ENCODE results near the gene MLN.

Gene MLN

DNA sequence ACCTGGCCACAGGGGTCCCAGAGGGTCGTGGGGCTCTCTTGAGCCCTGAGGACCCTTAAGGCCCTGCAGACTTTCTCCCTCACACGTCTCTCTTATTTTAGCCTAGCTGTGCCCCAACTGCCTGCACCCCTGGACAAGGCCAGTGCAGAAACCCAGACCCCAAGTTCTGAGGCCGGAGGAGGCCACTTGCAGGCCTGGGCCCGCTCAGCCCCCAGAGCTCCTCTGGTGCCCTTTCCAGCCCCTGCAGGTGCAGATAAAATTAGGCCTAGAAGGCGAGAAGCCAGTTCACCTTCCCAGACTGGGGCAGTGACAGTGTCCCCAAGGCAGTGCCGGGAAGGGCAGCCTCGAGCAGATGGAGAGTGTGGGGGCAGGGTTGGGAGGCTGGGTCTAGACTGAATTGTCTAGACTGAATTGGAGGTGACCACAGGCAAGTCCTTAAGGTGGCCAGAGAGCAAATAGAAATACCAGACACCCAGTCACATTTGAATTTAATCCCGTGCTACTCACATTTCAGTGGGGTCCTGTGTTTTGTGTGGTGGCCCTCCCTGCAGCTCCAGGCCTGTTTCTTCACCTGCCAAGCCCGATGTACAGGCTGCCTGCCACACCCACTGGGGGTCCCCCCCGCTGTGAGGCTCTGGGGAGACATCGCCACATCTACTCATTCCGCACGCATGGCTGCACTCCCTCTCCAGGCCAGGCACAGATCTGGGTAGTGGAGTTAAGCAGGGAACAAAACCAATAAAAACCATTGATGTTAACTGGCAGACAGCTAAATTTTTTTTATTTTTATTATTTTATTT is 48.5 kb downstream of the MLN start:
- Histone ChIP-seq H3K9me2 (replicated peaks; ENCODE audit: low read depth, low read length) (no peaks in the 10 kb centered on the region), H3K36me3 (ENCODE audit: insufficient read depth, low read length) (no peaks in the 10 kb centered on the region), H3K79me2 (ENCODE audit: insufficient read depth, low read length) (no peaks in the 10 kb centered on the region), H3K4me3 (ENCODE audit: low read length, poor library complexity, severe bottlenecking) (no peak overlapping the region), H3F3A (ENCODE audit: low read depth) (no peaks in the 10 kb centered on the region), H3K4me1 (ENCODE audit: insufficient read depth, low read length, poor library complexity, severe bottlenecking) (peaks cover 10% of the 10 kb centered on the region), H3K9ac (ENCODE audit: low read depth, low read length, poor library complexity, severe bottlenecking) (no peak overlapping the region), H4K20me1 (ENCODE audit: insufficient read depth, low read length, poor library complexity, severe bottlenecking) (no peaks in the 10 kb centered on the region), H3K27me3 (ENCODE audit: insufficient read depth, low read length, poor library complexity, severe bottlenecking) (no peaks in the 10 kb centered on the region), H3K4me2 (ENCODE audit: low read depth, low read length, poor library complexity, severe bottlenecking) (no peak overlapping the region), H3K9me3 (ENCODE audit: insufficient read depth, low read depth, low read length) (no peaks in the 10 kb centered on the region), H2AFZ (ENCODE audit: low read length) (no peak overlapping the region)
- TF ChIP-seq, protein P1, sequence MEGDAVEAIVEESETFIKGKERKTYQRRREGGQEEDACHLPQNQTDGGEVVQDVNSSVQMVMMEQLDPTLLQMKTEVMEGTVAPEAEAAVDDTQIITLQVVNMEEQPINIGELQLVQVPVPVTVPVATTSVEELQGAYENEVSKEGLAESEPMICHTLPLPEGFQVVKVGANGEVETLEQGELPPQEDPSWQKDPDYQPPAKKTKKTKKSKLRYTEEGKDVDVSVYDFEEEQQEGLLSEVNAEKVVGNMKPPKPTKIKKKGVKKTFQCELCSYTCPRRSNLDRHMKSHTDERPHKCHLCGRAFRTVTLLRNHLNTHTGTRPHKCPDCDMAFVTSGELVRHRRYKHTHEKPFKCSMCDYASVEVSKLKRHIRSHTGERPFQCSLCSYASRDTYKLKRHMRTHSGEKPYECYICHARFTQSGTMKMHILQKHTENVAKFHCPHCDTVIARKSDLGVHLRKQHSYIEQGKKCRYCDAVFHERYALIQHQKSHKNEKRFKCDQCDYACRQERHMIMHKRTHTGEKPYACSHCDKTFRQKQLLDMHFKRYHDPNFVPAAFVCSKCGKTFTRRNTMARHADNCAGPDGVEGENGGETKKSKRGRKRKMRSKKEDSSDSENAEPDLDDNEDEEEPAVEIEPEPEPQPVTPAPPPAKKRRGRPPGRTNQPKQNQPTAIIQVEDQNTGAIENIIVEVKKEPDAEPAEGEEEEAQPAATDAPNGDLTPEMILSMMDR (conservative IDR thresholded peaks at IDR 0.05; ENCODE audit: low read length) = no peak
- no peak for TF ChIP-seq EZH2phosphoT487 (IDR thresholded peaks at IDR 0.05; ENCODE audit: borderline replicate concordance)

DNA sequence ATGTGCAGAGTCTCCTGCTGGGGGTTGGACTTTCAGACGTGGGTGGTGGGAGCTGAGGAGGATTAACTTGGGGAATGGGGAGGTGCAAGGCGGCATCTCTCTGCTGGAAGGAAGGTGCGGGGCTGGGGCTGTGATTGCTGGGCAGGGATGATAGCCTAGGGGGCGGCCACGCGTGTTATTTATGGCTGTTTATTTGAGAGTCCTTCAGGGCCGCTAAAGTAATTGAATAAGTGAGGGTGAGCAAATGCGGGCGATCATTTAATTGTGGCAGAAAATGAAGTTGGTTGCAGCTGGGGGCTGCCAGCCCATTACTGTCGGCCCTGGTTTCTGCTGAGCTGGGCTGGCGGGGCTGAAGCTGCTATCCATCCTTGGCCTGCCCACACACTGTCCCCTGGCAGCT is 49.6 kb downstream of the MLN start:
- Histone ChIP-seq H3K4me3 (ENCODE audit: low read length, poor library complexity, severe bottlenecking) (no peak overlapping the region), H3K9me3 (ENCODE audit: insufficient read depth, low read depth, low read length) (no peaks in the 10 kb centered on the region), H3K4me1 (ENCODE audit: insufficient read depth, low read length, poor library complexity, severe bottlenecking) (peaks cover 5% of the 10 kb centered on the region), H3K27me3 (ENCODE audit: insufficient read depth, low read length, poor library complexity, severe bottlenecking) (no peaks in the 10 kb centered on the region), H3K36me3 (ENCODE audit: insufficient read depth, low read length) (no peaks in the 10 kb centered on the region), H2AFZ (ENCODE audit: low read length) (no peak overlapping the region), H3F3A (ENCODE audit: low read depth) (no peaks in the 10 kb centered on the region), H3K79me2 (ENCODE audit: insufficient read depth, low read length) (no peaks in the 10 kb centered on the region), H4K20me1 (ENCODE audit: insufficient read depth, low read length, poor library complexity, severe bottlenecking) (no peaks in the 10 kb centered on the region), H3K9me2 (replicated peaks; ENCODE audit: low read depth, low read length) (no peaks in the 10 kb centered on the region), H3K9ac (ENCODE audit: low read depth, low read length, poor library complexity, severe bottlenecking) (no peak overlapping the region), H3K4me2 (ENCODE audit: low read depth, low read length, poor library complexity, severe bottlenecking) (no peak overlapping the region)
- no peak for TF ChIP-seq EZH2phosphoT487 (IDR thresholded peaks at IDR 0.05; ENCODE audit: borderline replicate concordance)
- TF ChIP-seq, protein P1 (conservative IDR thresholded peaks at IDR 0.05; ENCODE audit: low read length) = no peak

DNA sequence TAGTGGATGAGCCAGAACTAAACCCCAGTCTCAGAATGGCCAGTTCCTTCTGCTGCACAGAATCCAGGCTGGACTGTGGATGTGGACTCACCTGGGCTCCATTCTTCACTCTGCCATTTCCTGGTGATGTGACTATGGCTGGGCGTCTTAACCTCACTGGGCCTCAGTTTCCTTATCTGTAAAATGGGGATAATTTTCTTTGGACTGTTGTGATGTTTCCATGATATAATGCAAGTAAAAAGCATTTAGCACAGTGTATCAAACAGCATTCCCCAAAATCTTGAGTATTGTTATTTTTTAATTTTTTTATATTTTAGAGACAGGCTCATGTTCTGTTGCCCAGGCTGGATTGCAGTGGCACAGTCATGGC is 51.2 kb downstream of the MLN start:
- Histone ChIP-seq H3K9me2 (replicated peaks; ENCODE audit: low read depth, low read length) (no peaks in the 10 kb centered on the region), H3K27me3 (ENCODE audit: insufficient read depth, low read length, poor library complexity, severe bottlenecking) (no peaks in the 10 kb centered on the region), H3K36me3 (ENCODE audit: insufficient read depth, low read length) (no peaks in the 10 kb centered on the region), H3K79me2 (ENCODE audit: insufficient read depth, low read length) (no peaks in the 10 kb centered on the region), H3F3A (ENCODE audit: low read depth) (no peaks in the 10 kb centered on the region), H3K9me3 (ENCODE audit: insufficient read depth, low read depth, low read length) (no peaks in the 10 kb centered on the region), H3K4me1 (ENCODE audit: insufficient read depth, low read length, poor library complexity, severe bottlenecking) (peaks cover 5% of the 10 kb centered on the region), H4K20me1 (ENCODE audit: insufficient read depth, low read length, poor library complexity, severe bottlenecking) (no peaks in the 10 kb centered on the region), H3K9ac (ENCODE audit: low read depth, low read length, poor library complexity, severe bottlenecking) (no peak overlapping the region), H3K4me3 (ENCODE audit: low read length, poor library complexity, severe bottlenecking) (no peak overlapping the region), H3K4me2 (ENCODE audit: low read depth, low read length, poor library complexity, severe bottlenecking) (no peak overlapping the region), H2AFZ (ENCODE audit: low read length) (no peak overlapping the region)
- TF ChIP-seq EZH2phosphoT487 (IDR thresholded peaks at IDR 0.05; ENCODE audit: borderline replicate concordance) = no peak
